H9 (cell line): ENCODE results near the gene RASSF8. TPM values are rescaled to one million over a fixed set of nuclear protein-coding genes. Genes with fewer than 3 reads are reported as not detected.

Source experiments
- DNase-seq: peaks from one replicate; pipeline ENCODE4 v3.0.0-alpha.2; 2017
- H2AFZ ChIP-seq: one replicate; pipeline ENCODE4 v1.6.1; 2013; ENCODE audit warnings: mild to moderate bottlenecking, low read length, control low read depth, moderate library complexity
- H2AK5ac ChIP-seq: 2 replicates; pipeline ENCODE4 v1.6.1; 2013; ENCODE audit warnings: low read length, control low read depth, mixed read lengths; ENCODE audit not compliant: insufficient read length
- H2BK120ac ChIP-seq: one replicate; pipeline ENCODE4 v1.6.1; 2013; ENCODE audit warnings: low read depth, mild to moderate bottlenecking, low read length, control low read depth, inconsistent platforms; ENCODE audit not compliant: poor library complexity, severe bottlenecking
- H2BK12ac ChIP-seq: 2 replicates; pipeline ENCODE4 v1.6.1; 2013; ENCODE audit warnings: low read length, control low read depth, mixed read lengths, low read depth; ENCODE audit not compliant: insufficient read length
- H2BK15ac ChIP-seq: 2 replicates; pipeline ENCODE4 v1.6.1; 2013; ENCODE audit warnings: low read depth, low read length, control low read depth
- H2BK20ac ChIP-seq: one replicate; pipeline ENCODE4 v1.6.1; 2013; ENCODE audit warnings: low read depth, mild to moderate bottlenecking, low read length, control low read depth, inconsistent platforms; ENCODE audit not compliant: poor library complexity, severe bottlenecking
- H2BK5ac ChIP-seq: 2 replicates; pipeline ENCODE4 v1.6.1; 2013; ENCODE audit warnings: low read length, control low read depth, mixed read lengths; ENCODE audit not compliant: insufficient read length
- H3K14ac ChIP-seq: 2 replicates; pipeline ENCODE4 v1.6.1; 2013; ENCODE audit warnings: low read length, control low read depth; ENCODE audit not compliant: insufficient read depth
- H3K18ac ChIP-seq: 2 replicates; pipeline ENCODE4 v1.6.1; 2013; ENCODE audit warnings: low read depth, mild to moderate bottlenecking, mixed read lengths, low read length, control low read depth; ENCODE audit not compliant: insufficient read length
- H3K23ac ChIP-seq: 2 replicates; pipeline ENCODE4 v1.6.1; 2013; ENCODE audit warnings: low read length, control low read depth, mixed read lengths, low read depth; ENCODE audit not compliant: insufficient read length
- H3K23me2 ChIP-seq: 2 replicates; pipeline ENCODE4 v1.6.1; 2013; ENCODE audit warnings: low read depth, mild to moderate bottlenecking, mixed read lengths, low read length, control low read depth; ENCODE audit not compliant: insufficient read length, poor library complexity, severe bottlenecking
- H3K27ac ChIP-seq: 2 replicates; pipeline ENCODE4 v1.5.1; 2013; ENCODE audit warnings: low read length, control low read depth, mixed read lengths, low read depth; ENCODE audit not compliant: insufficient read length
- H3K27me3 ChIP-seq: 2 replicates; pipeline ENCODE4 v1.6.1; 2013; ENCODE audit warnings: low read length, control low read depth, inconsistent platforms; ENCODE audit not compliant: insufficient read depth
- H3K4ac ChIP-seq: 2 replicates; pipeline ENCODE4 v1.6.1; 2013; ENCODE audit warnings: low read depth, mild to moderate bottlenecking, control low read depth, inconsistent platforms, low read length, moderate library complexity
- H3K4me1 ChIP-seq: 2 replicates; pipeline ENCODE4 v1.6.1; 2013; ENCODE audit warnings: low read length, control low read depth, inconsistent platforms; ENCODE audit not compliant: insufficient read depth
- H3K4me2 ChIP-seq: 2 replicates; pipeline ENCODE4 v1.6.1; 2013; ENCODE audit warnings: low read length, control low read depth, mixed read lengths; ENCODE audit not compliant: insufficient read length, insufficient read depth
- H3K56ac ChIP-seq: 2 replicates; pipeline ENCODE4 v1.6.1; 2013; ENCODE audit warnings: low read depth, mild to moderate bottlenecking, mixed read lengths, low read length, control low read depth; ENCODE audit not compliant: insufficient read length
- H3K79me1 ChIP-seq: 2 replicates; pipeline ENCODE4 v1.6.1; 2013; ENCODE audit warnings: low read depth, mild to moderate bottlenecking, moderate library complexity, low read length, control low read depth, inconsistent platforms; ENCODE audit not compliant: insufficient read depth, poor library complexity, severe bottlenecking
- H3K79me2 ChIP-seq: 2 replicates; pipeline ENCODE4 v1.6.1; 2013; ENCODE audit warnings: low read length, control low read depth, inconsistent platforms; ENCODE audit not compliant: insufficient read depth
- H3K9ac ChIP-seq: 2 replicates; pipeline ENCODE4 v1.6.1; 2013; ENCODE audit warnings: low read length, control low read depth, mixed read lengths; ENCODE audit not compliant: insufficient read length; ENCODE audit errors: extremely low read depth
- H3K9me3 ChIP-seq: one replicate; pipeline ENCODE4 v1.6.1; 2013; ENCODE audit warnings: low read depth, low read length, inconsistent platforms; ENCODE audit not compliant: control insufficient read depth
- H3T11ph ChIP-seq: one replicate; pipeline ENCODE4 v1.6.1; 2013; ENCODE audit warnings: mild to moderate bottlenecking, low read length, control low read depth, inconsistent platforms
- H4K20me1 ChIP-seq: one replicate; pipeline ENCODE4 v1.6.1; 2013; ENCODE audit not compliant: control insufficient read depth, insufficient read length, insufficient read depth
- H4K5ac ChIP-seq: 2 replicates; pipeline ENCODE4 v1.6.1; 2013; ENCODE audit warnings: low read depth, mild to moderate bottlenecking, mixed read lengths, low read length, control low read depth; ENCODE audit not compliant: insufficient read length
- H4K8ac ChIP-seq: replicated peaks from 2 replicates; pipeline ENCODE4 v1.6.1; 2013; ENCODE audit warnings: low read length, control low read depth, mixed read lengths, low read depth; ENCODE audit not compliant: insufficient read length
- H4K91ac ChIP-seq: 2 replicates; pipeline ENCODE4 v1.6.1; 2013; ENCODE audit warnings: low read depth, mild to moderate bottlenecking, moderate library complexity, mixed read lengths, low read length, control low read depth; ENCODE audit not compliant: insufficient read length
- H3K27ac Mint-ChIP-seq, 3 experiments: 2 replicates in 2 of 3; 3 replicates in 1 of 3; pipeline ENCODE4 v1.8.0; 2020 to 2021; ENCODE audit warnings: mixed read lengths in 3 of 3, mild to moderate bottlenecking in 1 of 3, moderate library complexity in 1 of 3
- H3K27me3 Mint-ChIP-seq: 2 replicates; pipeline ENCODE4 v1.8.0; 2021; ENCODE audit warnings: low read depth, mild to moderate bottlenecking, moderate library complexity, mixed read lengths
- H3K36me3 Mint-ChIP-seq, 3 experiments: 2 replicates in 2 of 3; 3 replicates in 1 of 3; pipeline ENCODE4 v1.8.0; 2020 to 2021; ENCODE audit warnings: low read depth in 3 of 3, mixed read lengths in 3 of 3; ENCODE audit not compliant: insufficient read depth in 1 of 3
- H3K4me1 Mint-ChIP-seq, 2 experiments: 2 replicates each; pipeline ENCODE4 v1.8.0; 2020; ENCODE audit warnings: mixed read lengths in 2 of 2
- H3K4me3 Mint-ChIP-seq, 2 experiments: 2 replicates in 1 of 2; 3 replicates in 1 of 2; pipeline ENCODE4 v1.8.0; 2020 to 2021; ENCODE audit warnings: mild to moderate bottlenecking in 2 of 2, mixed read lengths in 2 of 2, moderate library complexity in 1 of 2
- H3K9me3 Mint-ChIP-seq, 2 experiments: 2 replicates in 1 of 2; 3 replicates in 1 of 2; pipeline ENCODE4 v1.8.0; 2020; ENCODE audit warnings: mild to moderate bottlenecking in 2 of 2, mixed read lengths in 2 of 2, moderate library complexity in 1 of 2
- CTCF ChIP-seq: fragments of 200-600 bp; sonication (generic); conservative IDR thresholded peaks from 3 replicates; pipeline ENCODE4 v1.8.0; 2021; ENCODE audit warnings: antibody characterized with exemption, mild to moderate bottlenecking
- total RNA-seq: library from RNA; stranded (reverse); gene quantifications from 2 replicates; pipeline ENCODE4 v1.2.1, GENCODE V29; 2021

RASSF8 gene
- total RNA-seq, 1 experiment from 2014 or later, result 38.8 TPM

GRCh38 chr12:26044007-26044394, 85.5 kb downstream of the RASSF8 start:
- Histone ChIP-seq H3T11ph (no peak overlapping the region), H4K8ac (no peak overlapping the region), H2AFZ (no peak overlapping the region), H3K23me2 (no peaks in the 10 kb centered on the region), H2BK5ac (no peak overlapping the region), H3K56ac (no peak overlapping the region), H4K91ac (no peak overlapping the region), H3K27me3 (no peaks in the 10 kb centered on the region), H2BK20ac (no peak overlapping the region), H3K27ac (no peak overlapping the region), H3K14ac (no peak overlapping the region), H3K18ac (no peak overlapping the region), H4K5ac (no peak overlapping the region), H2AK5ac (no peak overlapping the region), H3K79me1 (no peaks in the 10 kb centered on the region), H3K79me2 (no peaks in the 10 kb centered on the region), H3K4me1 (peaks cover 5% of the 10 kb centered on the region; the same call in 1 of the 2 replicates), H4K20me1 (no peaks in the 10 kb centered on the region), H2BK15ac (no peak overlapping the region), H3K4ac (no peak overlapping the region), H2BK120ac (no peak overlapping the region), H3K23ac (no peak overlapping the region), H2BK12ac (no peak overlapping the region), H3K4me2 (no peak overlapping the region), H3K9ac (no peak overlapping the region), H3K9me3 (no peaks in the 10 kb centered on the region)
- peaks cover 4% of the 10 kb centered on the region for H3K27me3 Mint-ChIP-seq
- no peaks in the 10 kb centered on the region for H3K36me3 Mint-ChIP-seq
- TF ChIP-seq CTCF, result no peak
- H3K4me3 Mint-ChIP-seq, result no peak overlapping the region
- no peak for DNase-seq
- no peaks in the 10 kb centered on the region; a peak in 2 of 5 replicates for H3K9me3 Mint-ChIP-seq
- no peak overlapping the region for H3K27ac Mint-ChIP-seq
- peaks cover 26 to 39% of the 10 kb centered on the region in 2 experiments for H3K4me1 Mint-ChIP-seq
